ENCODE data around the gene FGGY.

The FGGY gene

DNA sequence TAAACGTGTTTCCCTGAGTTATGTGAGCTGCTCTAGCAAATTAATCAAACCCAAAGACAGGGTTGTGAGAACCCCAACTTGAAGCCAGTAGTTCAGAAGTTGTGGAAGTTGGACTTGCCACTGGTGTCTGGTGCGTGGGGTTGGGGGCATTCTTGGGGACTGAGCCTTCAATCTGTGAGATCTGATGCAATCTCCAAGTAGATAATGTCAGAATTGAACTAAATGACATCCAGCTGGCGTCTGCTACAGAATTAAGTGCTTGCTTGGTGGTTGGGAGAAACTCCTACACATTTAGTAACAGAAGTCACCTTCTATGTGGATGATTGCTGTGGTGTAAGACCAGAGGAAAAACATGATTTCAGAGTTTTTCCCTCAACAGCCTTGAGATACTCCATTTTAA lies 207.4 kb downstream of the FGGY start:
- Histone ChIP-seq H3K79me2 (ENCODE audit: insufficient read depth, low read length) (no peaks in the 10 kb centered on the region), H3K4me1 (ENCODE audit: insufficient read depth, low read length) (0 out of 2 replicates have a peak, but pooled peaks cover 5% of the 10 kb centered on the region), H4K20me1 (ENCODE audit: insufficient read depth, low read length) (no peaks in the 10 kb centered on the region), H3K9me3 (ENCODE audit: insufficient read depth, low read length, severe bottlenecking) (no peaks in the 10 kb centered on the region), H3K36me3 (ENCODE audit: insufficient read depth, low read length) (no peaks in the 10 kb centered on the region), H3K4me2 (ENCODE audit: insufficient read depth, low read length) (no peak overlapping the region), H3K9ac (ENCODE audit: low read depth, low read length) (no peak overlapping the region), H3K27me3 (ENCODE audit: insufficient read depth, low read length, poor library complexity) (no peaks in the 10 kb centered on the region), H3K27ac (ENCODE audit: low read length) (no peak overlapping the region), H3K4me3 (ENCODE audit: low read depth in 1 of 2, low read length in 2 of 2) (no peak overlapping the region), H2AFZ (ENCODE audit: low read depth, low read length) (no peak overlapping the region)
- TF ChIP-seq, protein P1, sequence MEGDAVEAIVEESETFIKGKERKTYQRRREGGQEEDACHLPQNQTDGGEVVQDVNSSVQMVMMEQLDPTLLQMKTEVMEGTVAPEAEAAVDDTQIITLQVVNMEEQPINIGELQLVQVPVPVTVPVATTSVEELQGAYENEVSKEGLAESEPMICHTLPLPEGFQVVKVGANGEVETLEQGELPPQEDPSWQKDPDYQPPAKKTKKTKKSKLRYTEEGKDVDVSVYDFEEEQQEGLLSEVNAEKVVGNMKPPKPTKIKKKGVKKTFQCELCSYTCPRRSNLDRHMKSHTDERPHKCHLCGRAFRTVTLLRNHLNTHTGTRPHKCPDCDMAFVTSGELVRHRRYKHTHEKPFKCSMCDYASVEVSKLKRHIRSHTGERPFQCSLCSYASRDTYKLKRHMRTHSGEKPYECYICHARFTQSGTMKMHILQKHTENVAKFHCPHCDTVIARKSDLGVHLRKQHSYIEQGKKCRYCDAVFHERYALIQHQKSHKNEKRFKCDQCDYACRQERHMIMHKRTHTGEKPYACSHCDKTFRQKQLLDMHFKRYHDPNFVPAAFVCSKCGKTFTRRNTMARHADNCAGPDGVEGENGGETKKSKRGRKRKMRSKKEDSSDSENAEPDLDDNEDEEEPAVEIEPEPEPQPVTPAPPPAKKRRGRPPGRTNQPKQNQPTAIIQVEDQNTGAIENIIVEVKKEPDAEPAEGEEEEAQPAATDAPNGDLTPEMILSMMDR (IDR thresholded peaks at IDR 0.05; ENCODE audit: borderline replicate concordance, extremely low read depth, low read length, poor library complexity, severe bottlenecking) = no peak
- TF ChIP-seq EZH2 (IDR thresholded peaks at IDR 0.05; ENCODE audit: borderline replicate concordance, low read depth, low read length, severe bottlenecking) = no peak
- ATAC-seq (ENCODE audit: insufficient read depth, low read depth) (peak; percentile 39; the same call in 2 of the 3 replicates), DNase-seq (peak; percentile 18)

GRCh38 chr1:59505596-59506028 lies 208.7 kb downstream of the FGGY start:
- no peak for ATAC-seq (ENCODE audit: insufficient read depth, low read depth)
- Histone ChIP-seq H3K27me3 (ENCODE audit: insufficient read depth, low read length, poor library complexity) (no peaks in the 10 kb centered on the region), H3K4me3 (ENCODE audit: low read depth in 1 of 2, low read length in 2 of 2) (no peak overlapping the region), H3K79me2 (ENCODE audit: insufficient read depth, low read length) (no peaks in the 10 kb centered on the region), H3K9ac (ENCODE audit: low read depth, low read length) (no peak overlapping the region), H3K27ac (ENCODE audit: low read length) (no peak overlapping the region), H3K4me1 (ENCODE audit: insufficient read depth, low read length) (0 out of 2 replicates have a peak, but pooled peaks cover 5% of the 10 kb centered on the region), H3K9me3 (ENCODE audit: insufficient read depth, low read length, severe bottlenecking) (no peaks in the 10 kb centered on the region), H3K4me2 (ENCODE audit: insufficient read depth, low read length) (no peak overlapping the region), H4K20me1 (ENCODE audit: insufficient read depth, low read length) (no peaks in the 10 kb centered on the region), H3K36me3 (ENCODE audit: insufficient read depth, low read length) (no peaks in the 10 kb centered on the region), H2AFZ (ENCODE audit: low read depth, low read length) (no peak overlapping the region)
- TF ChIP-seq, protein P1 (IDR thresholded peaks at IDR 0.05; ENCODE audit: borderline replicate concordance, extremely low read depth, low read length, poor library complexity, severe bottlenecking) = no peak
- TF ChIP-seq EZH2 (IDR thresholded peaks at IDR 0.05; ENCODE audit: borderline replicate concordance, low read depth, low read length, severe bottlenecking) = no peak
- no peak for DNase-seq

DNA sequence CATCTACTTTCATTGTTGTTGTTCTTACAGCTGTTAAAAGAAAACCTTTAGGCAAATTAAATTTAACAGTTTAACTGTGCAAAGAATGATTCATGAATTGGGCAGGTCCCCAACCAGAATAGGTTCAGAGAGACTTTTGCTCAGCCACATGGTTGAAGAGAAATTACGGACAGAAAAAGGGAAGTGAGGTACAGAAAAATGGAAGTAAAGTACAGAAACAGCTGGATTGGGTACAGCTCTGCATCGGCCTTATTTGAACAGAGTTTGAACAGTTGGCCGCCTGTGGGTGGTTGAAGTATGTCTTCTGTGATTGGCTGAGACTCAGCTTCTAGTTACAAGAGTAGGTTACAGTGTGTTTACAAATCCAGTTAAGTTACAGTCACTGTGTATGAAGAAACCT lies 210.1 kb downstream of the FGGY start:
- no peaks in the 10 kb centered on the region for H3K9me3 ChIP-seq (ENCODE audit: insufficient read depth, low read length, severe bottlenecking)
- no peaks in the 10 kb centered on the region for H4K20me1 ChIP-seq (ENCODE audit: insufficient read depth, low read length)
- no peak overlapping the region for H2AFZ ChIP-seq (ENCODE audit: low read depth, low read length)
- no peak for DNase-seq
- H3K79me2 ChIP-seq (ENCODE audit: insufficient read depth, low read length) = no peaks in the 10 kb centered on the region
- H3K9ac ChIP-seq (ENCODE audit: low read depth, low read length) = no peak overlapping the region
- no peaks in the 10 kb centered on the region for H3K27me3 ChIP-seq (ENCODE audit: insufficient read depth, low read length, poor library complexity)
- H3K4me2 ChIP-seq (ENCODE audit: insufficient read depth, low read length) = no peak overlapping the region
- H3K27ac ChIP-seq (ENCODE audit: low read length) = no peak overlapping the region
- H3K4me3 ChIP-seq (ENCODE audit: low read depth in 1 of 2, low read length in 2 of 2) = no peak overlapping the region
- TF ChIP-seq, protein P1 (IDR thresholded peaks at IDR 0.05; ENCODE audit: borderline replicate concordance, extremely low read depth, low read length, poor library complexity, severe bottlenecking) = no peak
- no peak for TF ChIP-seq EZH2 (IDR thresholded peaks at IDR 0.05; ENCODE audit: borderline replicate concordance, low read depth, low read length, severe bottlenecking)
- 0 out of 2 replicates have a peak, but pooled peaks cover 5% of the 10 kb centered on the region for H3K4me1 ChIP-seq (ENCODE audit: insufficient read depth, low read length)
- H3K36me3 ChIP-seq (ENCODE audit: insufficient read depth, low read length) = no peaks in the 10 kb centered on the region
- ATAC-seq (ENCODE audit: insufficient read depth, low read depth) = no peak

Measured in DND-41 (cell line).